ENCODE measurements around the gene SPATA3. TPM values are rescaled to one million over a fixed set of nuclear protein-coding genes. Genes with fewer than 3 reads are reported as not detected.

Gene SPATA3
- total RNA-seq, 6 experiments from 2014 or later = not detected

GRCh38 chr2:231037731-231038482 is 42.0 kb downstream of the SPATA3 start:
- H3K27me3 Mint-ChIP-seq (ENCODE audit: insufficient read depth) = peaks cover 39% of the 10 kb centered on the region
- no peak overlapping the region for H3K27ac Mint-ChIP-seq
- no peak for DNase-seq

GRCh38 chr2:231038483-231039293 is 42.8 kb downstream of the SPATA3 start:
- Mint-ChIP-seq H3K36me3 (ENCODE audit: low read depth) (no peaks in the 10 kb centered on the region), H3K4me1 (ENCODE audit: low read depth) (no peaks in the 10 kb centered on the region), H3K27ac (no peak overlapping the region), H3K27me3 (ENCODE audit: insufficient read depth) (peaks cover 36% of the 10 kb centered on the region), H3K9me3 (no peaks in the 10 kb centered on the region), H3K4me3 (no peak overlapping the region)
- DNase-seq = no peak
- no peak for TF ChIP-seq CTCF (IDR thresholded peaks at IDR 0.05)

More at GRCh38 chr2:231037731-231038482, 42.0 kb downstream of the SPATA3 start:
- Mint-ChIP-seq H3K4me1 (ENCODE audit: low read depth) (no peaks in the 10 kb centered on the region), H3K9me3 (no peaks in the 10 kb centered on the region), H3K4me3 (no peak overlapping the region), H3K36me3 (ENCODE audit: low read depth) (no peaks in the 10 kb centered on the region)
- no peak for TF ChIP-seq CTCF (IDR thresholded peaks at IDR 0.05)

- DNase-seq = no peak
- Mint-ChIP-seq H3K4me3 (no peak overlapping the region), H3K27me3 (ENCODE audit: insufficient read depth) (peaks cover 33% of the 10 kb centered on the region), H3K9me3 (no peaks in the 10 kb centered on the region), H3K4me1 (ENCODE audit: low read depth) (no peaks in the 10 kb centered on the region), H3K27ac (no peak overlapping the region), H3K36me3 (ENCODE audit: low read depth) (no peaks in the 10 kb centered on the region)
- TF ChIP-seq CTCF (IDR thresholded peaks at IDR 0.05) = no peak
Measured at GRCh38 chr2:231039294-231039664, 43.4 kb downstream of the SPATA3 start.

- peaks cover 33% of the 10 kb centered on the region for H3K27me3 Mint-ChIP-seq (ENCODE audit: insufficient read depth)
- no peaks in the 10 kb centered on the region for H3K36me3 Mint-ChIP-seq (ENCODE audit: low read depth)
- TF ChIP-seq CTCF (IDR thresholded peaks at IDR 0.05) = no peak
- no peaks in the 10 kb centered on the region for H3K4me1 Mint-ChIP-seq (ENCODE audit: low read depth)
- no peaks in the 10 kb centered on the region for H3K9me3 Mint-ChIP-seq
- no peak for DNase-seq
- H3K4me3 Mint-ChIP-seq = no peak overlapping the region
- H3K27ac Mint-ChIP-seq = no peak overlapping the region
Measured at GRCh38 chr2:231039821-231040364, 44.0 kb downstream of the SPATA3 start.

- no peak for TF ChIP-seq CTCF (IDR thresholded peaks at IDR 0.05)
- Mint-ChIP-seq H3K4me3 (no peak overlapping the region), H3K9me3 (no peaks in the 10 kb centered on the region), H3K4me1 (ENCODE audit: low read depth) (no peaks in the 10 kb centered on the region), H3K36me3 (ENCODE audit: low read depth) (no peaks in the 10 kb centered on the region), H3K27me3 (ENCODE audit: insufficient read depth) (peaks cover 36% of the 10 kb centered on the region), H3K27ac (no peak overlapping the region)
- no peak for DNase-seq
Measured at GRCh38 chr2:231041061-231041689, 45.3 kb downstream of the SPATA3 start.
